Measurements from ENCODE around the gene SLC66A2.

SLC66A2 gene

GRCh38 chr18:79926306-79926705 is 25.1 kb downstream of the SLC66A2 start:
- in situ Hi-C loops (cut with MboI; ENCODE audit: low pct_unique_long_range_greater_than_20kb, low sequenced_read_pairs) = no loop called here
- no peak for DNase-seq

GRCh38 chr18:79924814-79925731 is 26.4 kb downstream of the SLC66A2 start:
- in situ Hi-C loops (cut with MboI; ENCODE audit: low pct_unique_long_range_greater_than_20kb, low sequenced_read_pairs) = no loop called here
- no peak for DNase-seq

DNA sequence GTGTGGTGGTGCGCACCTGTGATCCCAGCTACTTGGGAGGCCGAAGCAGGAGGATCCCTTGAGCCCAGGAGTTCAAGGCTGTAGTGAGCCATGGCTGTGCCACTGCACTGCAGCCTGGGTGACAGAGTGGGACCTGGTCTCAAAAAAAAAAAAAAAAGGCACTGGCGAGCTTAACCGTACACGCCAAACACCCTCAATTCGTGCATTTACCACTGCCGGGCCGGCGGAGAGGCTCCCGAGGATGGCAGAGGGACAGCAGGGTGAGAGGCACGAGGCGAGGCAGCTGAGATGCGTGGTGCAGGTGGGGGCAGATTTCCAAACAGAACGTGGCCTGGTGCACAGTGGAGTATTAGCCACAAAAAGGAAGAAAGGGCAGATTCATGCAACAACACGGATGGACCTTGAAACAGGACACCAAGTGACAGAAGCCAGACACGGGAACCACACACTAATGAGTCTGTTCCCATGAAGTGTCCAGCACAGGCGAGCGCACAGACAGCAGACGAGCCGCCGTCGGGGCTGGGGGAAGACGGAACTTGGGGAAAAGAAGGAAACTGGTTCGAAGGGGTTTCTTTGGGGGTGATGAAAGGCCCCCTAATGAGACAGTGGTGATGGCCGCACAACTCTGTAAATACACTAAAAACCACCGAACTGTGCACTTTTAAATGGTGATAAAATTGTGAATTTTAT is 27.4 kb downstream of the SLC66A2 start:
- DNase-seq = no peak
- in situ Hi-C loops (cut with MboI; ENCODE audit: low pct_unique_long_range_greater_than_20kb, low sequenced_read_pairs) = no loop called here

DNA sequence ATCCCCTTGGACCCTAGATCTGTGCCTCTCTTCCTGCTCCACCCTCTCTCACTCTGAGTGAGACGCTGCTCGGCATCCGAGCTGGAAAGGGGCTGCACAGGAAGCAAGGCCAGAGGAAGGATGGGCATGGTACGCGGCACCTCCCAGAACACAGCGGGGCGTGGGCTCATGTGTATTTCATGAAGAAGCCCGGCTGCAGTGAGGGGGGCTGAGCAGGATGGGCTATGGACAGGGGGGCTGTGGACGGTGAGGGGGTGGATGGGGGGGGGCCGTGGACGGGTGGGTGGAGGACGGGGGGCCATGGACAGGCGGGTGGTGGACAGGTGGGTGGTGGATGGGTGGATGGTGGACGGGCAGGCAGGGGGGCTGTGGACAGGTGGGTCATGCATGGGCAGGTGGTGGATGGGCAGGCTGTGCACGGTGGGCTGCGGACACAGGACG is 28.5 kb downstream of the SLC66A2 start:
- in situ Hi-C loops (cut with MboI; ENCODE audit: low pct_unique_long_range_greater_than_20kb, low sequenced_read_pairs) = no loop called here
- no peak for DNase-seq

GRCh38 chr18:79921984-79922965 is 29.2 kb downstream of the SLC66A2 start:
- in situ Hi-C loops (cut with MboI; ENCODE audit: low pct_unique_long_range_greater_than_20kb, low sequenced_read_pairs) = no loop called here
- DNase-seq = no peak

DNA sequence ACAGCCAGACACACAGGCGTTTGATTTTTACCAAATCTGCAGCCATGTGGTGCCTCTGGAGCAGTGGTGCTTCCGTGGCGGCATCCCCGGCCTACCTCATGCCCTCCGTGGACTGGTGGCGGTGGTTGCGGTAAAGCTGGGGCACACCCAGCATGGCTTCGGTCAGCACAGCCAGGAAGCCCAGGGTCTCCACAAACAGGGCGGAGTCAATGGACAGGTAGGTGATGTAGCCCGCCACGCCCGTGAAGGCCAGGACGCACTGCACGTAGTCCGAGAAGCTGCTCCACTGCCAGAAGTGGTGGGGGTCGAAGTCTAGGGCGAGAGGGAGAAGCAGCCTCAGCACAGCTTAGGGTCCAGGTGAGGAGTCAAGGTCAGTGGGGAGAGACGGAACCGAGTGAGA is 32.4 kb downstream of the SLC66A2 start:
- in situ Hi-C loops (cut with MboI; ENCODE audit: low pct_unique_long_range_greater_than_20kb, low sequenced_read_pairs) = no loop called here
- no peak for DNase-seq

GRCh38 chr18:79918615-79919011 is 32.8 kb downstream of the SLC66A2 start:
- DNase-seq = no peak

GRCh38 chr18:79917853-79918614 is 33.4 kb downstream of the SLC66A2 start:
- in situ Hi-C loops (cut with MboI; ENCODE audit: low pct_unique_long_range_greater_than_20kb, low sequenced_read_pairs) = no loop called here
- DNase-seq = no peak

More at GRCh38 chr18:79918615-79919011, 32.8 kb downstream of the SLC66A2 start:
- in situ Hi-C loops (cut with MboI; ENCODE audit: low pct_unique_long_range_greater_than_20kb, low sequenced_read_pairs) = no loop called here

DNA sequence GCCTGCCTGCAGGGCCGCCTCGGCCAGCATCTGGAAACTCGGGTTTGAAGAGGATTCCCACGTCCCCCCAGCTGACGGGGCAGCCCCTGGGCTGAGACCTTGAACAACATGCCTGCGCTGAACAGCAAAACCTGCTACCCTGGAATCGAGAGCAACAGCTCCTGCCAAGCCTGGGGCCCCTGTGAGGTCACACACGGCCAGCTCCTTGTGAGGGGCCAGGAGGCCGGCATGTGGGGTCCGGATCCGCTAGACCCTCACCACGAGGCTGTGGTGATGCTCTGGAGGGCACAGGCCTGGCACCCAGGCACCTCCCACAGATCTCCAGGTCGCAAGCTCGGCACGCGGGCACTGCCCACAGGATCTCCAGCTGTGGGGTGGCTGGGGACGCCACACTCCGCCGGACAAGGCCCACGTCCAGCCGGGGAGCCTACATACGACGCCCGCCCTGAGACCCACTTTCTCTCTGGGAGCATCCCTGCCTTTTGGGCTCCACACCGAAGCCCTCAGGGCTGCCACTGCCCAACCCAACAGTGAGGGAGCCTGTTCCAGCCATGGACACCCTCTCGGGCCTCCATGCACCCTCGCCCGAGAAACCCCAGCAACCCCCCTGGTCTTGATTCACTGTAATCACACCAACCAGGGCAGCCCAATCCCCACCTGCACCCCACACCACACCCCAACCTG is 34.1 kb downstream of the SLC66A2 start:
- in situ Hi-C loops (cut with MboI; ENCODE audit: low pct_unique_long_range_greater_than_20kb, low sequenced_read_pairs) = no loop called here
- DNase-seq = no peak

DNA sequence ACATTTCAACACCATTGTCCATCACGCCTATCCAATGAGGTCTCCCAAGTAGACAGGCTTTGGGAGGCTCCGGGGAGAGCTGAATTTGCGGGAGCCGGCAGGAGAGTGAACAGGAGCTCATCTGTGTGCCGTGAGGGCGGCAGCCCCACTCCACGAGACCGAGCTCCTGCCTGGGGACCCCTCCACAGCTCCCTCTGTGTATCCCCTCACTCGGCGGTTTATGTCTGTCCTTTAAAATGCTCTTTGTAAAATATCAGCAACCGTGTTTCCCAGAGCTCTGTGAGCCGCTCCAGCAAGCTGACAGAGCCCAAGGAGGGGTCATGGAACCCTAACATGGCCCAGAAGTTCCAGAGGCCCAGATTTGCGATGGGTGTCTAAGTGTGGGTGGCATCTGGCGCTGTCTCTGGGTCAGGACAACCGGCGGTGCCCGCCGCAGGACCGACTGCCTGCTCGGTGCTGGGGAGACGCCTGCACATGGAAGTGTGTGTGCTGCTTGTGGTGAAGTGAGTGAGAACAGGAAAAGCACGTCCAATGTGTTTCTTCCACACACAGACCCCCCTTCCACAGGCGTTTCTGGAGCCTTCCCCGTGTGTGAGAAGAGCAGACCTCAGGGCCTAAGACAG is 34.8 kb downstream of the SLC66A2 start:
- DNase-seq = no peak

DNA sequence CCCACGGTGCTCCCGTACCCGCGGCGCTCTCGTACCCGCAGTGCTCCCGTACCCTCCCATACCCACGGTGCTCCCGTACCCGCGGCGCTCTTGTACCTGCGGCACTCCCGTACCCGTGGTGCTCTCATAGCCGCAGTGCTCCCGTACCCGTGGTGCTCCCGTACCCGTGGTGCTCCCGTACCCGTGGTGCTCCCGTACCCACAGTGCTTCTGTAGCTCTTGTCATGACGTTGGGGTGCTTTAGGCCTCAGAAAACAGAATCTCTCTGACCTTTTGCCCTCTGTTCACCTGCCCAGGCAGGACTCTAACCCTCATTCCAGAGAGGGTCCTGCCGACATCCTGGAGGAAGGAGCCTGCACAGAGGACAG is 35.3 kb downstream of the SLC66A2 start:
- DNase-seq = no peak
- in situ Hi-C loops (cut with MboI; ENCODE audit: low pct_unique_long_range_greater_than_20kb, low sequenced_read_pairs) = no loop called here

More for the DNA sequence above, 34.8 kb downstream of the SLC66A2 start:
- in situ Hi-C loops (cut with MboI; ENCODE audit: low pct_unique_long_range_greater_than_20kb, low sequenced_read_pairs) = no loop called here

DNA sequence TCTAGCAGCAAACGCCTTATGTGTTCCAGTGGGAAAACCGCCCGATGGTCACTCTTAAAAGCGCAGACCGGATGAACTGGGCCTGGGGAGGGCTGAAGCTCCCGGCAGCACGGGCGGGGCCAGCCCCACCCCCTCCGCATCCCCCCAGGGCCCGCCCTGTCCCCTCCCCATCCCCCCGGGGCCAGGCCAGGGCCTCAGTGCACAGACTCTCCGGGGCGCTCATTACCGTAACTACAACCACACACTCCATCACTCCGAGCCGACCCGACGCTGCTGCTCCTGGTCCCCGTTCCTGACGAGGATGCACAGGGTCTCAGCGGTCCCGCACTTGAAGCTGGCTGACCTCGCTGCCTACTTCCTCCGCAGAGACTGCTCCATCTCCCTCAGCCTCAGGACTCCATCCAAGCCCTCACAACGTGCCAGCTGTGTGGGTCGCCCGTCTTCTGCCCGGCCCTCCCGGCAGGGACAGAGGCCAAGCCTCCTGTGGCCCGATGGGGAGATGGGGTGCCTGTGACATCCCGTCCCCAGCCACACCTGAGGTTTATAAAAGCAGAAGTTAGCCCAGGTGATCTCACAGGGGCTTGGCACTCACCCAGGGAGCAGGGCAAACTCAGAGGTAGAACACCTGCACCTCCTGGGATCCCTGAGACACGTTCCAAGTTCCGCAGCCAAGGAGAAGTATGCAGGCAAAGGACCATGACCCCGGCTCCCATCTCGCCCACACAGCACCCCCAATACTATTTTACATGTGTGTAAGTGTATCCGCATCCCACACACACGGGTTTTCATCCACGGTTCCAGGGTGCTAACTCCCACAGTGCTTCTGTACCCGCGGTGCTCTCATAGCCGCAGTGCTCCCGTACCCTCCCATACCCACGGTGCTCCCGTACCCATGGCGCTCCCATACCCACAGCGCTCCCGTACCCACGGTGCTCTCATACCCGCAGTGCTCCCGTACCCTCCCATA is 36.0 kb downstream of the SLC66A2 start:
- no peak for DNase-seq
- in situ Hi-C loops (cut with MboI; ENCODE audit: low pct_unique_long_range_greater_than_20kb, low sequenced_read_pairs) = no loop called here

- in situ Hi-C loops (cut with MboI; ENCODE audit: low pct_unique_long_range_greater_than_20kb, low sequenced_read_pairs) = no loop called here
- no peak for DNase-seq
These were observed 36.8 kb downstream of the SLC66A2 start for GRCh38 chr18:79914614-79915160.

DNA sequence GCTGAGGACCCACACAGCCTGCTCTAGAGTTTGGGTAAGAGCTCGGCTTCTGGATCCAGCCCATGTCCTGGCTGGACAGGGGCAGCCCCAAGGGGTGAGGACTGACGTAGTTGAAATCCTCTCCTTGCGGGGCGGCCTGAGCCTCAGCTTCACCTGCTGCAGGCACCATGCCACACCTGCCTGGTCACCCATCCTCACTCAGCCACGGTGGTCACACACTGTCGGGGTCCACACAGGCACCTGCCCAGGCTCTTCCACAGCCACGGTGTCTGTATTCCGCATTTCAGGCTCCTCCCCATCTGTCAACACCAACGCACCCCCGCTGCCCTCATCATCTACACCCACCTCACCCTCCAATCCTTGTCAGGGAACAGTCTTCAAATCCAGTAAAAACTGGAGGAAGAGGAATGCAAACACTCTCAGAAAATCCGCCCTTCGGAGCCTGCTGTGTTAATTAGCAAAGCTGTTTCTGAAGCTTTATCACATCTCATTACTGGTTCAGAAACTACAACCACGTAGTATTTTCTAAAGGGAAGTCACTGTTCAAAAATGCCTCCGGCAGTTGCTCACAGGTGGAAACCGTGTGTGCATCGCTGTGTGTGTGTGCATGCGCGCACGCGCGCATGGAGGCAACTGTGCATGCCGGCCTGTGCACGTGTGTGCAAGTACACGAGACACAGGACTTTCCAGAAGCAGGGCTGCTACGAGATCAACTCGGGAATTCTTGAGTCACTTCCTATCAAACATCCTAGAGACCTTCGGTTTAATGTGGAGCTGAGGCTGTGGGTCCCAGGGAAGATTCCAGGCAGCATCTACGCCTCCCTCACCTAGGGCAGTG is 38.2 kb downstream of the SLC66A2 start:
- DNase-seq = no peak
- in situ Hi-C loops (cut with MboI; ENCODE audit: low pct_unique_long_range_greater_than_20kb, low sequenced_read_pairs) = no loop called here

DNA sequence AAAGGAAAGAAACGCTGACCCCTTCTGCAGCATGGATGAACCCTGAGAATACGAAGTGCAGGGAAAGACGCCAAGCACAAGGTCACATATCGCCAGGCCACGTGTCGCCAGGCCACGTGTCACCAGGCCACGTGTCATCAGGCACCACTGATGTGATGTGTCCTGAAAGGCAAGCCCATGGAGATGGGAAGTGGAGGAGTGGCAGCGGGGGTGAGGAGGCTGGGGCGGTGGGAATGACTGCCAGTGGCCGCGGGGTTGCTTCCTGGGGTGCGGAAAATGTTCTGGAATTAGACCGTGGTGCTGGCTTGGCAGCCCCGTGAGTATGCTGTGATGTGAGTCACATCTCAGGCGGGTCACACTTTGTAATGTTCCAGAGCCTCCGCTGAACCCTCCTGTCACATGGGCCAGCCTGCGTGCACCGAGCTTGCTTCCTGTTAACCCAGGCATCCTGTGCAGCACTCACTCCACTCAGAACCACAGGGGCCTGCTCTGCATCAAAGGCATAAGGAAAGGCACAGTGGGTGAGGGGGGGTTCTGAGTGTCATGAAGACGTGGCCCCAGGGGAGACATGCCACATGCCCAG is 39.0 kb downstream of the SLC66A2 start:
- in situ Hi-C loops (cut with MboI; ENCODE audit: low pct_unique_long_range_greater_than_20kb, low sequenced_read_pairs) = no loop called here
- DNase-seq = no peak

Measured in KBM-7 (cell line).